Astrocyte (in vitro differentiated cells and primary cell): ENCODE results near the gene CBFA2T2.

ENCODE experiments used
- EZH2 ChIP-seq: IDR thresholded peaks from 2 replicates; pipeline ENCODE4 v1.6.1; 2012; ENCODE audit warnings: mild to moderate bottlenecking, low read length, inconsistent platforms; ENCODE audit not compliant: insufficient read depth
- TF ChIP-seq, protein P1 (sequence below): IDR thresholded peaks from 2 replicates; pipeline ENCODE4 v1.5.1; 2011; ENCODE audit warnings: low read depth, mild to moderate bottlenecking, inconsistent platforms, low read length, moderate library complexity; ENCODE audit not compliant: insufficient read depth

- TF ChIP-seq, protein P1, sequence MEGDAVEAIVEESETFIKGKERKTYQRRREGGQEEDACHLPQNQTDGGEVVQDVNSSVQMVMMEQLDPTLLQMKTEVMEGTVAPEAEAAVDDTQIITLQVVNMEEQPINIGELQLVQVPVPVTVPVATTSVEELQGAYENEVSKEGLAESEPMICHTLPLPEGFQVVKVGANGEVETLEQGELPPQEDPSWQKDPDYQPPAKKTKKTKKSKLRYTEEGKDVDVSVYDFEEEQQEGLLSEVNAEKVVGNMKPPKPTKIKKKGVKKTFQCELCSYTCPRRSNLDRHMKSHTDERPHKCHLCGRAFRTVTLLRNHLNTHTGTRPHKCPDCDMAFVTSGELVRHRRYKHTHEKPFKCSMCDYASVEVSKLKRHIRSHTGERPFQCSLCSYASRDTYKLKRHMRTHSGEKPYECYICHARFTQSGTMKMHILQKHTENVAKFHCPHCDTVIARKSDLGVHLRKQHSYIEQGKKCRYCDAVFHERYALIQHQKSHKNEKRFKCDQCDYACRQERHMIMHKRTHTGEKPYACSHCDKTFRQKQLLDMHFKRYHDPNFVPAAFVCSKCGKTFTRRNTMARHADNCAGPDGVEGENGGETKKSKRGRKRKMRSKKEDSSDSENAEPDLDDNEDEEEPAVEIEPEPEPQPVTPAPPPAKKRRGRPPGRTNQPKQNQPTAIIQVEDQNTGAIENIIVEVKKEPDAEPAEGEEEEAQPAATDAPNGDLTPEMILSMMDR = no peak
- no peak for TF ChIP-seq EZH2
Observed at GRCh38 chr20:33689973-33690372, 200.1 kb downstream of the CBFA2T2 start.
